Activated CD4-positive, CD25-positive, alpha-beta regulatory T cell (primary cell): ENCODE measurements around the gene ST3GAL3.
A peak's percentile ranks its signal among the peaks of the same experiment; 100 is the strongest.

Experiments used
- DNase-seq, 4 experiments: peaks; one replicate each; lab custom pipeline; 2025; lab: John Stamatoyannopoulos, UW

ST3GAL3 gene

DNA sequence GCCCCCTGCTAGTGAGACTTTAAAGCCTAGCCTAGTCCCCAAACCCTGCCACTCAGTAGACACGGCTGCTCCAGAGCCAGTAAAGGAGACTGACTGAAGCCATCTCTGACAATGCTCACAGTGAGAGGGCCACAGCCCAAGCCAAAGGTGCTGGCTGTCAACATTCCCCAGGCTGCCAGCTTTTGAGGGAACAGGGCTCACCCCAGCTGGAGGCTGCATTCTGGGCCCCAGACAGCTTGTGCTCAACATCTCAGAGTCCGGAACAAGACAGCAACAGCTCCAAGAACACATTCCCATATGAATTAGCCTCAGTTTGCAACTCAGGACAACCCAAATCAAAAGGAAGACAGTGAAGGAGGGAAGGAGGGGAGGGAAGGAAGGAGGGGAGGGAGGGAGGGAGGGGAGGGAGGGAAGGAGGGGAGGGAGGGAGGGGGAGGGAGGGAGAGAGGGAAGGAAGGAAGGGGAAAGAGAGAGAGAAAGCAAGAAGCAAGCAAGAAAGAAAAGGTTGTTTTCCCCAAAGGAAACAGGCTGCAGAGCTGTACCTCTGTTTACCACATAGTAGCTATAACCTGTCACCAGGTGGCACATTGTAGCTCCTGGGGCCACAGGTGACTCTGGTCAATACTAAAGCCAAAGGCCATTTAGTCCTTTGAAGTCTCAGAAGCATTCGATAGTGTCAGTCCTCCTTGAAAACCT lies 231.7 kb downstream of the ST3GAL3 start:
- DNase-seq, result no peak

- DNase-seq, result no peak
Measured at GRCh38 chr1:43942411-43942810, 235.1 kb downstream of the ST3GAL3 start.

- DNase-seq, result no peak
Measured at GRCh38 chr1:43944860-43945259, 237.5 kb downstream of the ST3GAL3 start.

- no peak for DNase-seq
Measured at GRCh38 chr1:43945674-43946235, 238.4 kb downstream of the ST3GAL3 start.

DNA sequence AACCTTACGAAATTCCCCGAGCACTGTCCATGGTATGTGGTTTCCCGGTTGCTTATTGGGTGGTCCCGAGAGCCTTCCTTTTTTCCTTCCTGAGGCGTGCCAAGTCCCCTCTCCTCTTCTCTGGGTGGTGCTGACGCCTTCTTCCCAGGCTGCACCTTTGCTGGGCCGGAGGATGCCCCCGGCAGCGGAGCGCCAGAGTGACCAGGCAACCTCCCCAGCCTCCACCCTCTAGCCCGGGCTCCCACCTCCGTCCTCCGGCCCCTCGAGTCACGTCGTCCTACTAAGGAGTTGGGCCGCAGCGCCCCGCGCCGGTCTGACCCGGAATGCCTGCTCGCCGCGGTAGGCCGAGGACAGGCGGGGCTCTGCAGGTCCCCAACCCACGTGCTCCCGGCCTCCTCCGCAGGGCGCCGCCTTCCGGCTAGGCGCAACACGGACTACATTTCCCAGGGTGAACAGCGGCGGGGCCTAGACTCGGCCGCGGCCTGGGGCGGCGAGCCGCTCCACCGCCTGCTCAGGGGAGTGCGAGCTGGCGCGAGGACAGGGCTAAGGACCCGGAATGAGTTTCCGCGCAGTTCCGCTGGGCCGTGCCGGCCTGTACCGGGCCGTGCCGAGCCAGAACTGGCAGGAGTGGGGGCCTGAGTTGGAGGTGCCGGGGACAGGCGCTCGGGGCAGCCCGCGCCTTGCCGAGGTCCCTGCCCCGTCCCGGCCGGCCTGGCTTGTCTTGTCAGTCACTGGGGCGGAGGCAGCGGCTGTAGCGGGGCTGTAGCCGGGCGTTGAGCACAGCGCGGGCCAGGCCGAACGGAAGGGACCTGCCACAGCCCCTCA lies 239.1 kb downstream of the ST3GAL3 start, which contains the start of gene IPO13:
IPO13 (plus strand) TSS at position 715 of the 825 bp plus-strand sequence. CDS start 651 bp downstream, outside the sequence.
- DNase-seq, result peak; percentile 86 to 92 (median 89)

- no peak for DNase-seq
Measured at GRCh38 chr1:43947061-43947873, 239.9 kb downstream of the ST3GAL3 start.

GRCh38 chr1:43947874-43948437 lies 240.6 kb downstream of the ST3GAL3 start:
- DNase-seq, result no peak

GRCh38 chr1:43949678-43950077 lies 242.3 kb downstream of the ST3GAL3 start:
- DNase-seq, result no peak

DNA sequence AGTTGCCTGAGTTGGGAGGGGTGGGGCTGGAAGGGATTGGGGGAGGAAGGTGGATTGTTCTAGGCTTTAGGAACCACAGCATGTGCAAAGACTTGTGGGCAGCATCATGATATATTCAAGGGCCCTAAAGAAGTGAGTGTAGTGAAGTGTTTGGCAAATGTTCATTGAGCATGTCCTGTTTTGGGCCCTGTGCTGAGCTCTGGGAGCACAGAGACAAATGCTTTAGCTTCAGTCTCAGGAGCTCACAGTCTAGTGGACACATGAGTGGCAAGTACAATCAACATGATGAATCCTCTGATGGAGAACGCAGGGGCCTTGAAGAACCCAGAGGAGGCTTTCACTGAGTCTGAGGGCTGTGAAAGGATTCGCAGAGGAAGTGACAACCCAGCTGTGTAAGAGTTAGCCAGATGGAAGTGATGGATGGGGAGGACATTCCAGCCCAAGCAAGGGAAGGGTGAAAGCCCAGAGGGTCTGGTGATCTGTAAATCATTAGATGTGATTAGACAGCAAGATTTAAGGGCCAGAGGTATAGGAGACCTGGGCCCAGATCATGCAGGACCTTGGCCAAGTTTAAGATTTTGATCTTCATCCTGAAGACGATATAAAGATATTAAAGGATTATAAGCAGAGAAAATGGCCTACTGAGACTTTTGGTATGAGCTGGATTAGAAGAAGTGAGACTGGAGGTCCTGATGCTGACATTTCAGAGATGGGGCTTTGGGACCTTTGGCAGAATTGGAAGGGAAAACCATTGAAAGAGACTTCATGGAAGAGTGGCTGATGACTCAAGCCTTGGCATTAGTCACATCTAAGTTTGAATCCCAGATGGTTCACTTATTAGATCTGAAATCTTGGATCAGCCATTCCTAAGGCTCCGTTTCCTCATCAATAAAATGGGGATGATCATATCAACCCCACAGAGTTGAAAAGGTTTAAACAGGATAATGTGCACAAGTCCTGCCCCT lies 244.0 kb downstream of the ST3GAL3 start:
- DNase-seq, result no peak

DNA sequence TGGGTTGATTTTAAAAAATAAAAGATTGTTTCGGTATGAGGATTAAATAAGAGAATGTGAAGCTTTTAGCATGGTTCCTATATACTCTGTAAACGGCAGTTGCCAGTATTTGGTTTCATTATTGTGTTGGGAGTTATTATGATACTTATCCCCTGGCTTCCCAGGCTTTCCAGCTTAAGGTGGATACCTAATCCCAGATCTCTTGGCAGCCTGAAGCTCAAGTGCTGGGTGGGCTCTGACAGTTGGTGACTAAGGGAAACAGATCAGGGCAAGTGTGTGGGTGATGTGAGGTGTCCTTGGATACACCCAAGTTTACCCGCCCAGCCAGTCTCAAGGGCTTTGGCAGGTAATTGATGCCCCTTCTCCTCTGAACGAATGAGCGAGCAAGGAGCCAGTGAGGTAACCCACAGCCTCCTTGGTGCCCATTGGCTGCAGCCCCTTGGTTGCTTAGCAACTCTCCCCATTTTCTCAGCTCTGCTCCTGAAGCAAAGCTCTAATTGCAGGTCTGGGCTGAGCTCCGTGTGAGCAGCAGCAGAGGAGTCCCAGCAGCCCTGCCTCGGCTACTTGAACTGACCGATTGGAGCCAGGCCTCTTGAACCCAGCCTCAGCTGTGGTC lies 245.5 kb downstream of the ST3GAL3 start:
- DNase-seq, result no peak

DNA sequence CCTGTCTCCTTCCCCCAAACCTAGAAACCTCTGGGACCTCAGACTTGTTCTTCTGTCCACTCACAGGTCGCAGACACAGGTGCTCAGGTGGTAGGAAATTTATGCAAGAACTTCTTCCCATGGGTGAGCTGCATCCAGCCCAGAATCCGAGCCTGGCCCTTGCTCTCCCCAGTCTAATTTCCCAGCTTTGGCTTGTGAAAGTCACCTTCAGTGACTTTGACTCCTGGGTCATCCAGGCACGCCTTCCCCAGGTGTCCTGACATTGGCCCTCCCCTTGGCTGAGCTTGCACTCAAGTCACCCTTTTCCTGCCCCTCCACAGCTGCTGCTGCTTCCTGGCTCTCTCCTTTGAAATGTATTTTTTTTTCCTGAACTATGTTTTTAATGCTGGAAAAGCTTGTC lies 246.0 kb downstream of the ST3GAL3 start:
- no peak for DNase-seq

GRCh38 chr1:43954036-43954435 lies 246.7 kb downstream of the ST3GAL3 start:
- DNase-seq, result no peak

DNA sequence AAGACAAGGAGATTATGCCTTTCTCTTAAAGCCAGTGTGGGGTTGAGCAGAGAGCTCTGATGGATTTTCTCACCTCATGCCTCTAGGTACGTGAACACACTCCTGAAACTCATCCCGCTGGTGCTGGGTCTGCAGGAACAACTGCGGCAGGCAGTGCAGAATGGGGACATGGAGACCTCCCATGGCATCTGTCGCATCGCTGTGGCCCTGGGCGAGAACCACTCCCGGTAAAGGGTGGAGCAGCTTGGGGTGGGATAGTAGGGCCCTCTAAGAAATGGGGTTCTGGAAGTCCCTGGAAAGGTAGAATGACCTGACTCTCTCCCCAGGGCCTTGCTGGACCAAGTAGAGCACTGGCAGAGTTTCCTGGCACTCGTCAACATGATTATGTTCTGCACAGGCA lies 248.9 kb downstream of the ST3GAL3 start:
- DNase-seq, result no peak

- no peak for DNase-seq
Measured at GRCh38 chr1:43957407-43958040, 250.2 kb downstream of the ST3GAL3 start.

GRCh38 chr1:43958351-43959255 lies 251.3 kb downstream of the ST3GAL3 start:
- no peak for DNase-seq

DNA sequence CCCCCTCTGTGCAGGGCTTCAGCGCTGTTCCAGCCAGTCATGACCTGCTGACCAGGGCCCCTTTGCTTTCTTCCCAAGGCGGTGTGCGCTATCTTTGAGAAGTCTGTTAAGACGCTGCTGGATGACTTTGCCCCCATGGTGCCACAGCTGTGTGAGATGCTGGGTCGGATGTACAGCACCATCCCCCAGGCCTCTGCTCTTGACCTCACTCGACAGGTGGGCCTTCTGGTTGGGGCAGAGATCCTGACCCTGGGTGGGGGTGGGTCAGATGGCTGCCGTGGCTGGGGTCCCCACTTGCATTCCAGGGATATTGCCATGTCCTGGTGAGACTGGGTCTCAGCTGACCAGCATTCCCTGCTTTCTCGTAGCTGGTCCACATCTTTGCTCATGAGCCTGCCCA lies 253.5 kb downstream of the ST3GAL3 start:
- DNase-seq, result no peak

GRCh38 chr1:43961692-43962091 lies 254.4 kb downstream of the ST3GAL3 start:
- no peak for DNase-seq

DNA sequence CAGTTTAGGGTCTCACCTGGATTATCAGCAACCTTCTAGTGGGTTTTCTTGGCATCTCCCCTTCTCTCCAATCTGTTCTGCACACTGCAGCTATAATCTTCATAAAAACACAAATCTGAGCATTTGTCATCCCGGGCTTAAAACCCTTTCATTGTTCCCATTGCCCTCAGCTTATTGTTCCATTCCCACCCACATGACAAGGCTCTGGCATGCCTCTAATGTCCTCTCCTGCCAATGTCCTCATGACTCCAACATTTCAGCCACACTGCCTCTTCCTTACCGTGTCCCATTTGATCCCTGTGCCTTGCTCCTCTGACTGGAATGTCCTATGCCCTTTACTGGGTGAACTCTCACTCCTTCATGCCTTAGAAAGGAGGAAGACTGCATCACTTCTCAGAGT lies 255.0 kb downstream of the ST3GAL3 start:
- DNase-seq, result no peak

DNA sequence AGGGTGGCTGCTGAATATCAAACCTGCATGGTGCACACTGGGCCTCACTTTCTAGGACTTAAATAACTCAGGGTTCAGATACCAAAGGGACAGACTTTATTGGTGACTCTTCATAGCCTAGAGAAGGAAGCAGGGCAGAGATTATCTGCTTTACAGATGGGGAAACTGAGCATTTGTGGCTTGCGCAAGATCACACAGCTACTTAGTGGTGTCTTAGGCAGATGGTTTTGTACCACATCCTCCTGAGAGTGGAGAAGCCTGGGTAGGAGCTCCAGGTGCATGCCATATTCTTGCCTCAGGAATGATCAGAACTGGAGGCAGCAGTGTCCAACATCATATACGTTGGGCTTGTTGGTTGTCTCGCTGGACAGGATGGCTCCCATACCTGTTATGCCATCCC lies 255.7 kb downstream of the ST3GAL3 start:
- DNase-seq, result no peak
